Hippocampal formation (tissue), 2 donors: ENCODE data around the gene REEP6.
A peak's percentile ranks its signal among the peaks of the same experiment; 100 is the strongest.

Experiments used
- DNase-seq, 2 donors: peaks; one replicate each; lab custom pipeline; 2025; lab: John Stamatoyannopoulos, UW

Gene REEP6

GRCh38 chr19:1456121-1456900 is 34.7 kb upstream of the REEP6 start:
- DNase-seq, result no peak

- DNase-seq, result no peak
These were observed 33.8 kb upstream of the REEP6 start for GRCh38 chr19:1457031-1457739.

GRCh38 chr19:1457892-1458291 is 33.1 kb upstream of the REEP6 start:
- no peak for DNase-seq

- no peak for DNase-seq
These were observed 31.5 kb upstream of the REEP6 start for GRCh38 chr19:1459479-1459878.

DNA sequence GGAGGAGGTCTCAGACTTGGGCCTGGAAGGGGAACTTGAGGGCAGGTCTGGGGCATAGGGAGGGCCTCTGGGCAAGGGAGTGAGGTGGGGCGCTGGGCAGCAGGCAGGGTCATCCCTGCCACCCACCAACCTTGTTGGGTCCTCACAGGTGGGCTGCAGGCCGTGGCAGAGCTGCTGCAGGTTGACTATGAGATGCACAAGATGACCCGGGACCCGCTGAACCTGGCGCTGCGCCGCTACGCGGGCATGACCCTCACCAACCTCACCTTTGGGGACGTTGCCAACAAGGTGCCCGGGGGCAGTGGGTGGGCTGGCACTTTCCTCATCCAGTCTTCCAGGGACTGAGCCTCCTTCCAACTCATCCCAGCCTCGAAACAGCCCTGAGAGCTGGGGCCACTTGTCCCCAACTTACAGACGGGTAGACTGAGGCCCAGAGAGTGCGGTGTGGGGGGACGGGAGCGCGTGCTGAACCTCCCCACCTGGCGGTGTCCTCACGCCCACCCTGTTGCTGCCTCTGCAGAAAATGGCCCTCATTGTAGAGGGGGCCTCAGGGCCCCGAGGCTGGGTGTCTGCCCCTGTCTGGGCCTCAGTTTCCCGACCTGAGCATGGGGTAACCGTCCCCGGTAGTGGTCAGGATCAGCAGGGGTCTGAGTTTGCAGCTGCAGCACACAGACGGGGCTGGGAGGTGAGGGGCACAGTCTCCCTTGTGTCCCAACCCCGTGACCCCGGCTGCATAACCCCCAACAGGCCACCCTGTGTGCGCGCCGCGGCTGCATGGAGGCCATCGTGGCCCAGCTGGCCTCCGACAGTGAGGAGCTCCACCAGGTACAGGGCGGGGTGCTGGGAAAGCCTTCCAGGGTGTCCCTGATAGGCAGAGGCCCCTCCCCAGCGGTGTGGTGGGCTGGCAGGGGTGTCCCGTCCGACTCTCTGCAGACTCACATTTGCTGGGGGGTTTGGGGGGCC is 30.7 kb upstream of the REEP6 start:
- no peak for DNase-seq

GRCh38 chr19:1461862-1462261 is 29.1 kb upstream of the REEP6 start:
- no peak for DNase-seq

GRCh38 chr19:1465191-1466016 is 25.6 kb upstream of the REEP6 start:
- DNase-seq, result no peak

- DNase-seq, result no peak
These were observed 24.9 kb upstream of the REEP6 start for GRCh38 chr19:1466018-1466460.

DNA sequence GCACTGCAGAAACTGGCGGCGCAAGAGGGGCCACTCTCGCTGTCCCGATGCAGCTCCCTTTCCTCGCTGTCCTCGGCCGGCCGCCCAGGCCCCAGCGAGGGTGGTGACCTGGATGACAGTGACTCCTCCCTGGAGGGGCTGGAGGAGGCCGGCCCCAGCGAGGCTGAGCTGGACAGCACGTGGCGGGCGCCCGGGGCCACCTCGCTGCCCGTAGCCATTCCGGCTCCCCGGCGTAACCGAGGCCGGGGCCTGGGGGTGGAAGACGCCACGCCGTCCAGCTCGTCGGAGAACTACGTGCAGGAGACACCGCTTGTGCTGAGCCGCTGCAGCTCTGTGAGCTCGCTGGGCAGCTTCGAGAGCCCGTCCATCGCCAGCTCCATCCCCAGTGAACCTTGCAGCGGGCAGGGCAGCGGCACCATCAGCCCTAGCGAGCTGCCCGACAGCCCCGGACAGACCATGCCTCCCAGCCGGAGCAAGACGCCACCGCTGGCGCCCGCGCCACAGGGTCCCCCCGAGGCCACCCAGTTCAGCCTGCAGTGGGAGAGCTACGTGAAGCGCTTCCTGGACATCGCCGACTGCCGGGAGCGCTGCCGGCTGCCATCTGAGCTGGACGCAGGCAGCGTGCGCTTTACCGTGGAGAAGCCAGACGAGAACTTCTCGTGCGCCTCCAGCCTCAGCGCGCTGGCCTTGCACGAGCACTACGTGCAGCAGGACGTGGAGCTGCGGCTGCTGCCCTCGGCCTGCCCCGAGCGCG is 24.3 kb upstream of the REEP6 start:
- DNase-seq, result no peak

DNA sequence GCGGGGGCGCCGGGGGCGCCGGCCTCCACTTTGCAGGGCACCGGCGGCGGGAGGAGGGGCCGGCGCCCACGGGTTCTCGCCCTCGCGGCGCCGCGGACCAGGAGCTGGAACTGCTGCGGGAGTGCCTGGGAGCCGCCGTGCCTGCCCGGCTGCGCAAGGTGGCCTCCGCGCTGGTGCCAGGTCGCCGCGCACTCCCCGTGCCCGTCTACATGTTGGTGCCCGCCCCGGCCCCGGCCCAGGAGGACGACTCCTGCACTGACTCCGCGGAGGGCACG is 23.8 kb upstream of the REEP6 start:
- DNase-seq, result no peak

DNA sequence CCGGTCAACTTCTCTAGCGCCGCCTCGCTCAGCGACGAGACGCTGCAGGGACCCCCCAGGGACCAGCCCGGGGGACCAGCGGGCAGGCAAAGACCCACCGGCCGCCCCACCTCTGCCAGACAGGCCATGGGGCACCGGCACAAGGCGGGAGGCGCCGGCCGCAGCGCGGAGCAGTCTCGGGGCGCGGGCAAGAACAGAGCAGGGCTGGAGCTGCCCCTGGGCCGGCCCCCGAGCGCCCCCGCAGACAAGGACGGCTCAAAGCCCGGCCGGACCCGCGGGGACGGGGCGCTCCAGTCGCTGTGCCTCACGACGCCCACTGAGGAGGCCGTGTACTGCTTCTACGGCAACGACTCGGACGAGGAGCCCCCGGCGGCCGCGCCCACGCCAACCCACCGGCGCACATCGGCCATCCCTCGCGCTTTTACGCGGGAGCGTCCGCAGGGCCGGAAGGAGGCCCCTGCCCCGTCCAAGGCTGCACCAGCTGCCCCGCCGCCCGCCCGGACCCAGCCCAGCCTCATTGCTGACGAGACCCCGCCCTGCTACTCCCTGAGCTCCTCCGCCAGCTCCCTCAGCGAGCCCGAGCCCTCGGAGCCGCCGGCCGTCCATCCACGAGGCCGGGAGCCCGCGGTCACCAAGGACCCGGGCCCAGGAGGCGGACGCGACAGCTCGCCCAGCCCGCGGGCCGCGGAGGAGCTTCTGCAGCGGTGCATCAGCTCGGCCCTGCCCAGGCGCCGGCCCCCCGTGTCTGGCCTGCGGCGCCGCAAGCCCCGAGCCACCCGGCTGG is 23.3 kb upstream of the REEP6 start:
- no peak for DNase-seq

- no peak for DNase-seq
These were observed 22.6 kb upstream of the REEP6 start for GRCh38 chr19:1468274-1468820.

DNA sequence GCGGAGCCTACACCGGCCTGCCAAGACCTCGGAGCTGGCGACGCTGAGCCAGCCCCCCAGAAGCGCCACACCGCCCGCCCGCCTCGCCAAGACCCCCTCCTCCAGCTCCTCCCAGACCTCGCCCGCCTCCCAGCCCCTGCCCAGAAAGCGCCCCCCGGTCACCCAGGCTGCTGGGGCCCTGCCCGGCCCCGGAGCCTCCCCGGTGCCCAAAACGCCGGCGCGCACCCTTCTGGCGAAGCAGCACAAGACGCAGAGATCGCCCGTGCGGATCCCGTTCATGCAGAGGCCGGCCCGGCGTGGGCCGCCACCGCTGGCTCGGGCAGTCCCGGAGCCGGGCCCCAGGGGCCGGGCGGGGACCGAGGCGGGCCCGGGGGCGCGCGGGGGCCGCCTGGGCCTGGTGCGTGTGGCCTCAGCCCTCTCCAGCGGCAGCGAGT is 22.1 kb upstream of the REEP6 start:
- DNase-seq, result no peak

GRCh38 chr19:1469255-1470054 is 21.5 kb upstream of the REEP6 start:
- DNase-seq, result no peak

DNA sequence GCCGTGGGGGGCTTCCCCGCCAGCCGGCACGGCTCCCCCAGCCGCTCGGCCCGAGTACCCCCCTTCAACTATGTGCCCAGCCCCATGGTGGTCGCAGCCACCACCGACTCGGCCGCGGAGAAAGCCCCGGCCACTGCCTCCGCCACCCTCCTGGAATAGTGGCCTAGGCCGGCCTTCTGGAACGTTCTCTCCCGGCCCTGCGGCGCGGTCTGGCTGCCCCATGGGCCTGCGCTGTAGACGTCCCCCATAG is 21.0 kb upstream of the REEP6 start:
- no peak for DNase-seq

- peak in 1 of 2 donors; percentile 25 for DNase-seq
These were observed 20.5 kb upstream of the REEP6 start for GRCh38 chr19:1470305-1471009.

DNA sequence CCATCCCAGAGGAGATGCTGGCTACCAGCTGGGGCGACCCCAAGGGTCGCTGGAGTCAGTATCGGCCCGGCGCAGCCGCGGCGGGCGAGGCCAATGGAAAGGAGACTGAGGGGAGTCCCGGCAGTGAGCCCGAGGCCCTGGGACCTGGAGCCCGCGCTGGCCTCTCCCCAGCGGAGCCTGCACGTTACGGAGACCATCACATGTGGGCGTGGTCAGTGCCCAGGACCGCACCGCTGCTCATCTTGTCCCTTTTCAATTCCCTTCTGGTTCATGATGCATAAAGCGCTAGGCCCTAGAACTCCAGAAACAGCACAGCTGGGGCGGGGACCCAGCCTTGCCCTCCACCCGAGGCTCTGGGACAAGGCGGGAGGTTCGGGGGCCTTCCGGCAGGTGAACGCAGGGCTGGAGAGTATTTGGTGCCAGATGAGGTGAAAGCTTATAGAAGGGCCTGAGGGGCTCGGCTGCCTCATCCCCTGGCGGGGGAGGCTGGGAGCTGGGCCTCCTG is 19.9 kb upstream of the REEP6 start:
- no peak for DNase-seq

DNA sequence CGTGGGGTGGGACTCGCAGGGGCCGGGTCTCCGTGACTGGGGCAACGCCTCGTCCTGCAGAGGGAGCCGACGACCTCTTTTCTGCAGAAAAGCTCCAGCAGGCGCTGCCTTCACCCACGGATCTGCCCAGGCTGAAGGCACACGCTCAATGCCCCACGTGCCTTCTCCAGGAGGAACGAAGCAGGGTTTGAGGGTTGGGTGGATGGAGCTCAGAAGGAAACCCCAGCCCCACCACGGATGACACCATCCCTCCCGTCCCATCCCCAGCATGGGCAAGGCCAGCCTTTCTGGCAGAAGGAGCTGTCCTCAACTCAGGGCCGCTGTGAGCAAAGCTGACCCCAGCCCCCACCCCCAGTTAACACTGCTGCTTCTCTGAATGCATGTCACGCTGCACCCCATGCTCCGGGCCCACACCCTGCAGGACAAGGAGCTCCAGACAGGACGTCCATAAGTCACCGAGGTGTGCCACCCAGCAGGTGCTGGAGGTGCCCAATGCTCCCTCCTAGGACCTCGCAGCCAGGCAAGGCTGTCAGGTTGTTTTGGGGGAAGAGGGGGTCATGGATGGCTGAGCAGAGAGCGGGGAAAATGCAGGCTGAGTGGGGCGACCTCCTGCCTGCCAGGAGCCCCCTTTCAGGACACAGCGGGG is 19.3 kb upstream of the REEP6 start:
- DNase-seq, result peak in 1 of 2 donors; percentile 45
